Esophagus (tissue), 2 donors: Measurements from ENCODE around the gene MTLN. TPM values are rescaled to one million over a fixed set of nuclear protein-coding genes. Genes with fewer than 3 reads are reported as not detected.

Experiments
- H3K27ac ChIP-seq, 2 donors: one replicate each; pipeline ENCODE4 v1.5.1; 2013; ENCODE audit warnings: low read depth in 2 of 2, mild to moderate bottlenecking in 2 of 2, inconsistent platforms in 1 of 2, low read length in 1 of 2, moderate library complexity in 1 of 2
- H3K27me3 ChIP-seq, 2 donors: one replicate each; pipeline ENCODE4 v1.6.1; 2013; ENCODE audit warnings: low read length in 2 of 2, control low read depth in 1 of 2, mild to moderate bottlenecking in 1 of 2; ENCODE audit not compliant: insufficient read depth in 2 of 2, control insufficient read depth in 1 of 2
- H3K36me3 ChIP-seq, 2 donors: one replicate each; pipeline ENCODE4 v1.6.1; 2013; ENCODE audit warnings: low read length in 1 of 2; ENCODE audit not compliant: control insufficient read depth in 2 of 2, insufficient read depth in 2 of 2
- H3K4me1 ChIP-seq, 2 donors: one replicate each; pipeline ENCODE4 v1.6.1; 2013; ENCODE audit warnings: low read length in 1 of 2; ENCODE audit not compliant: control insufficient read depth in 2 of 2, insufficient read depth in 2 of 2
- H3K4me3 ChIP-seq, 2 donors: one replicate each; pipeline ENCODE4 v1.5.1; 2013; ENCODE audit warnings: low read length in 2 of 2, mild to moderate bottlenecking in 2 of 2, low read depth in 1 of 2, moderate library complexity in 1 of 2
- H3K9me3 ChIP-seq, 2 donors: one replicate each; pipeline ENCODE4 v1.6.1; 2013; ENCODE audit warnings: mild to moderate bottlenecking in 2 of 2, low read depth in 1 of 2, low read length in 1 of 2, moderate library complexity in 1 of 2; ENCODE audit not compliant: control insufficient read depth in 2 of 2, insufficient read depth in 1 of 2
- WGBS, 2 donors: extraction: QIAGEN DNeasy Blood & Tissue Kit; methylation state at CpG; one replicate each; pipeline ENCODE4 v1.1.7; 2013; 5-methylcytosine and 5-hydroxymethylcytosine counted together
- polyA plus RNA-seq, 2 donors: library from polyadenylated mRNA; stranded (reverse); fragments of 200-250 nt; gene quantifications; one replicate each; pipeline ENCODE4 v1.2.3, GENCODE V29; 2013
- donor health status: healthy with polysubstance abuse.
- donor health status: Bipolar disorder and iron deficiency.

MTLN gene
- polyA plus RNA-seq, 2 donors = 127 to 188 TPM

GRCh38 chr2:110167326-110168000 lies 44.9 kb downstream of the MTLN start:
- Histone ChIP-seq H3K4me3 (no peak overlapping the region), H3K36me3 (peaks cover 0 to 3% of the 10 kb centered on the region in 2 donors), H3K4me1 (no peaks in the 10 kb centered on the region), H3K27ac (no peak overlapping the region), H3K9me3 (no peaks in the 10 kb centered on the region), H3K27me3 (no peaks in the 10 kb centered on the region)
- WGBS, 2 donors = 77 to 79% methylated on average over 5 of the region's 5 CpGs

- H3K4me1 ChIP-seq = no peaks in the 10 kb centered on the region
- H3K27me3 ChIP-seq = no peaks in the 10 kb centered on the region
- no peak overlapping the region for H3K27ac ChIP-seq
- H3K9me3 ChIP-seq = no peaks in the 10 kb centered on the region
- 89 to 95% methylated on average over 2 of the region's 2 CpGs for WGBS, 2 donors
- H3K4me3 ChIP-seq = no peak overlapping the region
- peaks cover 0 to 3% of the 10 kb centered on the region in 2 donors for H3K36me3 ChIP-seq
These were observed 46.1 kb downstream of the MTLN start for GRCh38 chr2:110166266-110166665.

Other genes starting within 250 kb of the MTLN start
- gene MALL, start 96.7 kb downstream of the MTLN start, polyA plus RNA-seq = 100 to 1,000 TPM; 235 to 264 TPM
- gene NPHP1, start 7.5 kb downstream of the MTLN start, polyA plus RNA-seq = 1 to 10 TPM; 1.5 to 2.3 TPM